ENCODE measurements around the gene CDH22. TPM values are rescaled to one million over a fixed set of nuclear protein-coding genes. Genes with fewer than 3 reads are reported as not detected.

CDH22 gene
- total and polyA plus RNA-seq, 2 donors from 2014 or later = 0.19 to 1.6 TPM

DNA sequence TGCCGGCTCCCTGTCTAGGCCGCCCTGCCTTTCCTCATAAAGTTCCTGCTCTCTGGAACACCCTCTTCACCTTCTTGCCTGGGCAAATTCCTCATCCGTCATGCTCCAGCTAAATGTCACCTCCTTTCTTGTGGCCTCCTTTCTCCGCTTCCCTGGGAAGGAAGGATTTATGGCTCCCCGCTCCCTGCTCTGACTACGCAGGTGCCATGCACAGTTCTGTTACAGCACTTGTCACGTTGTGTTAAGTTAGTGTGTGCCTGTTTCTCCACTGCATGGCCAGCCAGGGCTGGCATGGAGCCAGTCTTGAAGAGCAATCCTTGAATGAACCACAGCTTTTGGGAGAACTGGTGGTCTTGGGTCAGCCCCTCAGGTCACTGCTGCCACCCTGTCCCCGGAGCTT is 128.4 kb downstream of the CDH22 start:
- H3K4me3 ChIP-seq (ENCODE audit: low read length in 3 of 3) = no peak overlapping the region
- peaks cover 0 to 5% (median 0%) of the 10 kb centered on the region in 3 donors for H3K4me1 ChIP-seq (ENCODE audit: control insufficient read depth in 2 of 3, insufficient read depth in 2 of 3, low read depth in 1 of 3, low read length in 3 of 3)
- H3K27me3 ChIP-seq (ENCODE audit: control insufficient read depth, insufficient read depth, low read length) = peaks cover 10% of the 10 kb centered on the region
- H3K9ac ChIP-seq (ENCODE audit: low read length in 3 of 3) = no peak overlapping the region
- no peak overlapping the region for H3K27ac ChIP-seq (ENCODE audit: low read depth in 2 of 2, low read length in 2 of 2)
- intact Hi-C loops (cut with DNase I) = no loop called here
- TF ChIP-seq, protein P1, sequence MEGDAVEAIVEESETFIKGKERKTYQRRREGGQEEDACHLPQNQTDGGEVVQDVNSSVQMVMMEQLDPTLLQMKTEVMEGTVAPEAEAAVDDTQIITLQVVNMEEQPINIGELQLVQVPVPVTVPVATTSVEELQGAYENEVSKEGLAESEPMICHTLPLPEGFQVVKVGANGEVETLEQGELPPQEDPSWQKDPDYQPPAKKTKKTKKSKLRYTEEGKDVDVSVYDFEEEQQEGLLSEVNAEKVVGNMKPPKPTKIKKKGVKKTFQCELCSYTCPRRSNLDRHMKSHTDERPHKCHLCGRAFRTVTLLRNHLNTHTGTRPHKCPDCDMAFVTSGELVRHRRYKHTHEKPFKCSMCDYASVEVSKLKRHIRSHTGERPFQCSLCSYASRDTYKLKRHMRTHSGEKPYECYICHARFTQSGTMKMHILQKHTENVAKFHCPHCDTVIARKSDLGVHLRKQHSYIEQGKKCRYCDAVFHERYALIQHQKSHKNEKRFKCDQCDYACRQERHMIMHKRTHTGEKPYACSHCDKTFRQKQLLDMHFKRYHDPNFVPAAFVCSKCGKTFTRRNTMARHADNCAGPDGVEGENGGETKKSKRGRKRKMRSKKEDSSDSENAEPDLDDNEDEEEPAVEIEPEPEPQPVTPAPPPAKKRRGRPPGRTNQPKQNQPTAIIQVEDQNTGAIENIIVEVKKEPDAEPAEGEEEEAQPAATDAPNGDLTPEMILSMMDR (IDR thresholded peaks at IDR 0.05; ENCODE audit: borderline replicate concordance, extremely low read depth, insufficient read depth) = no peak
- DNase-seq = peak in 4 of 5 donors; percentile 79 to 90 (median 88)
- H3K9me3 ChIP-seq (ENCODE audit: control insufficient read depth in 2 of 3, insufficient read depth in 1 of 3, low read length in 3 of 3) = no peaks in the 10 kb centered on the region
- H3K36me3 ChIP-seq (ENCODE audit: control insufficient read depth in 2 of 3, insufficient read depth in 3 of 3, low read length in 3 of 3) = no peaks in the 10 kb centered on the region
- no peak for FAIRE-seq

DNA sequence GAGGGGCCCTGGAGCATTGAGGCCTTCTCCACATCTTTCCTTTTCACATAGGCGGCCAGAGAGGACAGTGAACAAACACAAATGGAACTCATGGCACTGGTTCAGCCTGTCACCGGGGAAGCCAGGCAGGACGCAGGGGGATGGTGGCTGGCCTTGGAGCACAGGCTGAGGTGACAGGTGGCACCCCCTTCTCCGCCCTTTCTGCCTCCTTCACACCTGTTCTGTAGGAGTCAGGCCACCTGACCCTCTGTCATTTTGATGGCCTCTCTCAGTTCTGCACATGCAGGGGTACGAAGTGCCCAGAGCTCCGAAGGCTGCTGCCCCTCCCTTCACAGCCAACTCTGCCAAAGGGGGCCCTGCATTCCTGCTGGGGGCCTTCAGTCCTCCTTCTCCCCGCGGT is 129.4 kb downstream of the CDH22 start:
- DNase-seq = no peak
- FAIRE-seq = no peak
- TF ChIP-seq, protein P1 (IDR thresholded peaks at IDR 0.05; ENCODE audit: borderline replicate concordance, extremely low read depth, insufficient read depth) = no peak
- Histone ChIP-seq H3K9me3 (ENCODE audit: control insufficient read depth in 2 of 3, insufficient read depth in 1 of 3, low read length in 3 of 3) (no peaks in the 10 kb centered on the region), H3K36me3 (ENCODE audit: control insufficient read depth in 2 of 3, insufficient read depth in 3 of 3, low read length in 3 of 3) (no peaks in the 10 kb centered on the region), H3K4me1 (ENCODE audit: control insufficient read depth in 2 of 3, insufficient read depth in 2 of 3, low read depth in 1 of 3, low read length in 3 of 3) (peaks cover 0 to 5% (median 0%) of the 10 kb centered on the region in 3 donors), H3K27me3 (ENCODE audit: control insufficient read depth, insufficient read depth, low read length) (peaks cover 11% of the 10 kb centered on the region), H3K9ac (ENCODE audit: low read length in 3 of 3) (no peak overlapping the region), H3K4me3 (ENCODE audit: low read length in 3 of 3) (no peak overlapping the region), H3K27ac (ENCODE audit: low read depth in 2 of 2, low read length in 2 of 2) (no peak overlapping the region)
- intact Hi-C loops (cut with DNase I) = no loop called here

GRCh38 chr20:46177768-46178167 is 130.5 kb downstream of the CDH22 start:
- FAIRE-seq = no peak

More at GRCh38 chr20:46177768-46178167, 130.5 kb downstream of the CDH22 start:
- H3K4me3 ChIP-seq (ENCODE audit: low read length in 3 of 3) = no peak overlapping the region
- H3K27ac ChIP-seq (ENCODE audit: low read depth in 2 of 2, low read length in 2 of 2) = no peak overlapping the region
- peaks cover 0 to 5% (median 0%) of the 10 kb centered on the region in 3 donors for H3K4me1 ChIP-seq (ENCODE audit: control insufficient read depth in 2 of 3, insufficient read depth in 2 of 3, low read depth in 1 of 3, low read length in 3 of 3)
- TF ChIP-seq, protein P1 (IDR thresholded peaks at IDR 0.05; ENCODE audit: borderline replicate concordance, extremely low read depth, insufficient read depth) = no peak
- intact Hi-C loops (cut with DNase I) = no loop called here
- peaks cover 11% of the 10 kb centered on the region for H3K27me3 ChIP-seq (ENCODE audit: control insufficient read depth, insufficient read depth, low read length)
- no peaks in the 10 kb centered on the region for H3K9me3 ChIP-seq (ENCODE audit: control insufficient read depth in 2 of 3, insufficient read depth in 1 of 3, low read length in 3 of 3)
- H3K36me3 ChIP-seq (ENCODE audit: control insufficient read depth in 2 of 3, insufficient read depth in 3 of 3, low read length in 3 of 3) = no peaks in the 10 kb centered on the region
- DNase-seq = no peak
- H3K9ac ChIP-seq (ENCODE audit: low read length in 3 of 3) = no peak overlapping the region
